ENCODE measurements around the gene HES2.
A peak's percentile ranks its signal among the peaks of the same experiment; 100 is the strongest.
"Not testable (repeated sequence)": the region's sequence is repeated elsewhere in the genome, so short reads cannot be mapped to it uniquely, and the experiment has no call there.

HES2 gene

GRCh38 chr1:6437012-6437700, 17.4 kb upstream of the HES2 start:
- DNase-seq (ENCODE audit: low read depth) = not testable (repeated sequence)

DNA sequence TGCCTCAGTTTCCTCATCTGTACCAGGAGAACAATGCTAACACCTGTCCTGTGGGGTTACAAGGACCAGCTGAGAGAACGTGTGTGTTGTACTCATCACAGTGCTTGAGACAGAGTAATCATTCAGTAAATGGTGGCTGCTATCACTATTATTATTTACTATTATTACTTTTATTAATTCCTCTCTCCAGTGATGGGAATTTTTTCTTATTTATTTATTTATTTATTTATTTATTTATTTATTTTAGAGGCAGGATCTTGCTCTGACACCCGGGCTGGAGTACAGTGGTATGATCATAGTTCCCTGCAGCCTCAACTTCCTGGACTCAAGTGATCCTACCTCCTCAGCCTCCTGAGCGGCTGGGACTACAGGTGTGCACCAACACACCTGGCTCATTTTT, 16.6 kb upstream of the HES2 start:
- not testable (repeated sequence) for DNase-seq (ENCODE audit: low read depth)

- DNase-seq (ENCODE audit: low read depth) = no peak
Measured at GRCh38 chr1:6435547-6435946, 15.8 kb upstream of the HES2 start.

GRCh38 chr1:6435129-6435528, 15.4 kb upstream of the HES2 start:
- DNase-seq (ENCODE audit: low read depth) = no peak

GRCh38 chr1:6434186-6434585, 14.5 kb upstream of the HES2 start:
- DNase-seq (ENCODE audit: low read depth) = no peak

DNA sequence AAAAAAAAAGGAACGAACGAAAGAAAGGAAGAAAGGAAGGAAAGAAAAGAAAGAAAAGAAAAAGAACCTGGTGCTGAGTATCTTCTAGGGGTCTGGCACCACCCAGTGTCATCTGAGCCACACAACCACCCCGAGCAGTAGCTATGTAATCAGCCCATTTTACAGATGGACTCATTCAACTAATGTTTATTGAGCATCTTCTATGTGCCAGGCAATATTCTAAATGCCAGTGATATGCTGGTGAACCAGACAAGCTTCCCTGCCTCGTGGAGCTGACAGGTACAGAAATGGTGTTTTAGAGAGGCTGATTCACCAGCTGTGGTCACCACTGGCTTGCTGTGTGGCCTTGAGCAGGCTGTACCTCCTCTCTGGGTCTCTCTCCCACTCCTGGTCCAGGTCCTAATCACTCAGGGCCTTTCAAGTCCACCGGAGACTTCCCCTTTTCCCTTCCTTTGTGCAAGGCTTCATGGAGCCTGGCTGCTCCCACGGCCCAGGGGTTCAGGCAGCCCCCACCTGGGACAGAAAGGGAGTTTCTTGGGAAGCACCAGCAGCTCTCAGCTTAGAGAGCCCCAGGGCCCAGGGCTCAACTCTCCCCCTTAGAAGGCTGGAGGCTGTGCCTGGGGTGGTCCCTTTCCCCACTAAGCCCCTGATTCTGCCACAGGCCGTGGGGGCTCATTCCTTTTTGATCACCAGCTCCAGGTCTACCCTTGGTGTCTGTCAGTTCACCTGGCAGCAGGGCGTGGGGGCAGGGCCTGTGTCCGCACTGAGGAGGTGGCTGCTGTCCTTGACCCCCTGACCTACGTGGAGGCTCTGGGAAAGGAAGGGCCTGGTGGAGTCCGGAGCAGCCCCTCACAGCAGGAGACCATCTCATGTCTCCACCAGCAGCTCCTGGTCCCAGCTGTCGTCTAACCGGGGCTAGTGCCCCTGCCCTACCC, 12.2 kb upstream of the HES2 start:
- not testable (repeated sequence) for DNase-seq (ENCODE audit: low read depth)

- not testable (repeated sequence) for DNase-seq (ENCODE audit: low read depth)
Measured at GRCh38 chr1:6429660-6430411, 10.1 kb upstream of the HES2 start.

DNA sequence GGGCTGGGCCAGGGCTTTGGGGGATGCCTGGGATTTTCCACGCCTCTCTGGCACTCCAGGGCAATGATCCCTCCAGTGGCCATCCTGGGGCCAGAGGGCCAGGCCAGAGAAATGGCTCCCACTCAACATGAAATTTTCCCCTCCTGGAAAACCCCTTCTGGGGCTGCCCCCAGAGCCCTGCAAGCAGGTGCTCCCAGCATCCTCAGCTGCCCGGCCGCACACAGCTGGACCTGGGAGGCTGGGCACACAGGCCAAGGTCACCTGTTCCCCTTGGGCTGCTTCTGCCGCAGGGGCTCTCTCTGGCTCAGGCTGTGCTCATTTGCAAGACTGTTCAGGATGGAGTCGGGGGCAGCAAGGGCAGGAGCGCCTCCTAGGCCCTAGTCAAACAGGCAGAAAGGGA, 8.7 kb upstream of the HES2 start:
- DNase-seq (ENCODE audit: low read depth) = not testable (repeated sequence)

DNA sequence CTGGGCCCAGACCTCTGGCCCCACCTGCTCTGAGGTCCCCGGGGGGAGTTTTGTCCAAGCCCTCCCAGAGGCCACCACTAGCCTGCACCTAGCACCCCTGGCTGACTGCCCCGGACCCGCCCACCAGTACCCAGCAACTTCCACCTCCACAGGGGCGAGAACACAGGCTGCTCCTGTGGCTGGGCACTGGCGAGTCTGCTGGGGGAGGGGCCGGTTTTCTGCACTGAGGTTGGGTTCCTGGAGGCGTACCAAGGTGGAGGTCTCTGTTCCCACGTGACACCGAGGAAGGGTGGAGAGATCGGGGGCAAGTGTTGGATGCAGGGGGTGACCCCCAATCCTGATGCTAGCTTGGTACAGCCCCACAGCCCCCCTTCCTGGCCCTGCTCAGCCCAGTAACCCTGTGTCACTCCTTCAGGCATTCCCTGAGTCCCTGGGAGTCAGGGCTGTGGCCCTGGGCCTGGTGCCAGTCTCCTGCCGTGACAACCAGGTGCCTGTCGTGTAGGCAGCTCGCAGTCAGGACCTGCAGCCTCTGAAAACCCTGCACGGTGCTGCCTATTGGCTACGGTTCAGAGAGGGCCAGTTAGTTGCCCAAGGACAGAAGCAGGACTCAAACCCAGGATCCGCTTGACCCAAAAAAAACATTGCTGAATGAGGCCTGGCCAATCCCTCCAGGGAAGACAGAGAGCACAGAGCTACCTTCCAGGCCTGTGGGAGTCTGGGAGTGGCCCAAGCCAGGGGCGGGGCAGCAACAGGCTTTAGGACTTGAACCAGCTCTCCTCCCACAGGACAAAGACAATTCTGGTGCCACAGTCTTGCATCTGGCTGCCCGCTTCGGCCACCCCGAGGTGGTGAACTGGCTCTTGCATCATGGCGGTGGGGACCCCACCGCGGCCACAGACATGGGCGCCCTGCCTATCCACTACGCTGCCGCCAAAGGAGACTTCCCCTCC, 8.0 kb upstream of the HES2 start:
- DNase-seq (ENCODE audit: low read depth) = no peak

- DNase-seq (ENCODE audit: low read depth) = no peak
Measured at GRCh38 chr1:6426972-6427350, 7.2 kb upstream of the HES2 start.

DNA sequence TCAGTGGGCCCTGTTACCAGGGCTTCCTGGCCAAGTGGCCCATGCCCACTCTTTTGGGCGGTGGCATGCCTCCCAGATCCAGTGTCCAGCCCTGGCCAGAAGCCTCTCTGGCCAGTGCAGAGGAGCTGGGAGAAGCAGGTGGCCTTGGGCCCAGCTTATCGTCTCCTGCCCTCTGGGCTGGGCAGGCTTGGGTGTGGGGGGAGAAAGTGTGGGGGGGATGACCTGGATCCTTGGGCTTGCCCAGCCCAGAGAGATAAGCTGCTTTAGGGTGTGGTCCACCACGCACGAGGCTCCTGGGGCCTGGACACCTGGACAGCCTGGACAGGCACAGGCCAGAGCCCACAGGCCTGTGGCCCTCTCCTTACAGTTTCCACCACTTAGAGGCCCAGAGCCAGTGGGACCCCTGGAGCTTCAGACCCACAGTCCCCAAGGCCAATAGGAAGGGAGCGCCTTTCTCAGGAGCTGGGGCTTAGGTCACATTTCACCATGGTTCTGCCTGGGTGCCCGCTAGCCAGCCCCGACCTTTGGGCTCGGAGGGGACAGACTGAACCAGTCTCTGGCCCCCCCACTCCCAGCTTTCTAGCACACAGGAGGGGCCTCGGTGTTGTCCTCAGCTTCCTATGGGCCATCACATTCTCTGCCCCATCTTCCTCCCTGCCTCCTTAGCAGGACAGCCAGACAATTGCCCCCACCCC, 6.7 kb upstream of the HES2 start:
- no peak for DNase-seq (ENCODE audit: low read depth)

GRCh38 chr1:6425658-6426057, 5.9 kb upstream of the HES2 start:
- DNase-seq (ENCODE audit: low read depth) = no peak

- DNase-seq (ENCODE audit: low read depth) = no peak
Measured at GRCh38 chr1:6424619-6425593, 5.2 kb upstream of the HES2 start, which contains the start of gene ESPN. Gene ESPN (plus strand): TSS chr1:6424776. CDS start chr1:6424956, 180 bp downstream.

DNA sequence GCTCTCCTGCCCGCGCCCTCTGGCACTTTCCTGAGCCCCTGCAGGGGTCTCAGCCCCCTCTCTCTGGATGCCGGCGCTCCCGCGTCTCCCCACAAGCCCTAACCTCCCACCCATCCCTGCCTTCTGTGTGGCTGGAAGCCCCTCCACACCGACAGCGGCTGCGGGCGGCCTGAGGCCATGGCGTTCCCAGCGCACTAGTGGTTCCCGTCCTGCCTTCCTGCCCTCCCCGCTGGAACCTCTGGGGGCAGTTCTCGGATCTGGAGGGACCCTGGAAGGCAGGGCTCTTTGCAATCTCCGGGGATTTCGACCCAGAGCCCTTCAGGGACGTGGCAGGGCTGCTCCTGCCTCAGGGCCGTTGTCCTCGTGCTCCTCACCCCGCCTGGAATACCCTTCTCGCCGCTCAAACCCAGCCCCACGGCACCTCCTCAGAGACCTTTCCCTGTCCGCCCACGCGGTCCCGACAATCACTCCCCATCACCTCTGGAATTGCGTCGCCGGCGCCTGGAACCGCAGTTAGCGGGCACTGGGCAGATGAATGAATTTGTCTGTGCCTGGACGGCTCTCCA, 4.4 kb upstream of the HES2 start:
- no peak for DNase-seq (ENCODE audit: low read depth)

- DNase-seq (ENCODE audit: low read depth) = peak; percentile 38
Measured at GRCh38 chr1:6423321-6423999, 3.7 kb upstream of the HES2 start.

DNA sequence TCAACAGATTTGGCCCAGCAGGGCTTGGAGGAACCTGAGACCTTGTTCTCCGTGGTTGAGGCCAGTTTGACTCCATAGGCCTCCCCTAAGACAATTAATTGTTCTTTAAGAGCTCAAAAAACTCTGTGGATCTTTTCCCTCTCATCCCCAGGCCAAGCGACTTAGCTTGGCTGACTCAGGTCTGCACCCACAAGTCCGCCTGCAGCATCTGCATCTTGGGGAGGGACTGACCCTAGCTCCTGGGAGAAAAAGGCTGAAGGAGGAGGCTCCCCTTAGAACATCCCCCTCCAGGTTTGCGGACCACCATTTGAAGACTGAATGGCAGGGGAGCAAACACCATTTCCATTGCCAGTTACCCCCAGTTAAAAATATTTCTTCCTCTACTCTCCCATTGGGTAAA, 1.5 kb upstream of the HES2 start:
- DNase-seq (ENCODE audit: low read depth) = no peak

- no peak for DNase-seq (ENCODE audit: low read depth)
Measured at GRCh38 chr1:6420454-6421042, 829 bp upstream of the HES2 start.

DNA sequence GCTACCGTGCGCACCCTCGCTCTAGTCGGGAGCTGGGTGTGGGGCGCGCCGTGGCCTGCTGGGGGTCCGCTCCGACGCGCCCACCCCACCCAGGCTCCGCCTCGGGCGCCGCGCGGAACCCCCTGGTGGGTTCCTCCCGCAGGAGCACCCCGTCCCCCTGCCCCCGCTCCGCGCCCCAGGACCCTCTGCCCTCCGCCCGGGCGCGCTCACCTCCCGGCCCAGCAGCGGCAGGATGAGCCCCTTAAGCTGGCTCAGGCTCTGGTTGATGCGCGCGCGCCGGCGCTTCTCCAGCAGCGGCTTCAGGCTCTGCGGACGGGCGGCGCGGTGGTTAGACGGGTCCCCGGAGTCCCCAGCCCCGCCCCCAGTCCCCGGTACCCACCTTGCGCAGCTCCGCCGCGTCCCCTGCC, 319 bp downstream of the HES2 start:
- DNase-seq (ENCODE audit: low read depth) = no peak
